IMR-90 (cell line): ENCODE data around the gene PEX14. TPM values are rescaled to one million over a fixed set of nuclear protein-coding genes. Genes with fewer than 3 reads are reported as not detected.

ENCODE experiments used
- ATAC-seq: fragments of 200-7000 bp; cut with Tn5 transposase; 2 replicates; pipeline ENCODE4 v1.9.1; 2020; ENCODE audit warnings: low read depth, mild to moderate bottlenecking, moderate library complexity
- BruUV-seq: library from RNA; stranded (reverse); fragments of 400-500 nt; replicated peaks from 2 replicates; lab custom pipeline; 2021; lab: Mats Ljungman, UMichigan
- CTCF ChIA-PET: fragments of 300-600 bp; formaldehyde crosslinking; extraction: SDS; loops from one replicate; lab custom pipeline; 2021; ENCODE audit warnings: antibody characterized with exemption; lab: Yijun Ruan, JAX
- POLR2A ChIA-PET: fragments of 300-600 bp; sonication (Branson Sonifier 250); formaldehyde crosslinking; loops from one replicate; lab custom pipeline; 2022; ENCODE audit warnings: antibody characterized with exemption; ENCODE audit not compliant: unreplicated experiment; lab: Charles Lee
- DNase-seq: peaks from one replicate; pipeline ENCODE4 v3.0.0; 2013
- H2AFZ ChIP-seq: replicated peaks from 2 replicates; pipeline ENCODE3; 2013; ENCODE audit warnings: low read length, mild to moderate bottlenecking; ENCODE audit not compliant: poor library complexity
- H2AK5ac ChIP-seq: 2 replicates; pipeline ENCODE4 v1.6.1; 2013; ENCODE audit warnings: low read depth, low read length, inconsistent platforms
- H2AK9ac ChIP-seq: replicated peaks from 2 replicates; pipeline ENCODE3; 2013; ENCODE audit warnings: mild to moderate bottlenecking, low read depth, low read length, moderate library complexity; ENCODE audit not compliant: poor library complexity
- H2BK120ac ChIP-seq: 2 replicates; pipeline ENCODE4 v1.6.1; 2013; ENCODE audit warnings: low read depth, low read length, inconsistent platforms
- H2BK15ac ChIP-seq: 3 replicates; pipeline ENCODE4 v1.6.1; 2013; ENCODE audit warnings: low read depth, low read length, inconsistent platforms
- H2BK20ac ChIP-seq: 2 replicates; pipeline ENCODE4 v1.6.1; 2013; ENCODE audit warnings: low read depth, mild to moderate bottlenecking, inconsistent platforms, low read length, moderate library complexity
- H2BK5ac ChIP-seq: 2 replicates; pipeline ENCODE4 v1.6.1; 2013; ENCODE audit warnings: mild to moderate bottlenecking, low read depth, low read length, inconsistent platforms; ENCODE audit not compliant: poor library complexity, severe bottlenecking
- H3K14ac ChIP-seq: replicated peaks from 2 replicates; pipeline ENCODE4 v1.6.1; 2013; ENCODE audit warnings: low read depth, low read length, inconsistent platforms
- H3K18ac ChIP-seq: 2 replicates; pipeline ENCODE4 v1.6.1; 2013; ENCODE audit warnings: low read depth, low read length, control low read depth
- H3K23ac ChIP-seq: 2 replicates; pipeline ENCODE4 v1.6.1; 2013; ENCODE audit warnings: low read depth, low read length, inconsistent platforms
- H3K27ac ChIP-seq: 2 replicates; pipeline ENCODE4 v1.5.1; 2013; ENCODE audit warnings: mild to moderate bottlenecking, control low read depth, low read length; ENCODE audit not compliant: insufficient read depth
- H3K27me3 ChIP-seq: 2 replicates; pipeline ENCODE4 v1.6.1; 2013; ENCODE audit warnings: low read length; ENCODE audit not compliant: control insufficient read depth, insufficient read depth
- H3K36me3 ChIP-seq: 2 replicates; pipeline ENCODE4 v1.6.1; 2013; ENCODE audit warnings: low read length, mixed read lengths; ENCODE audit not compliant: control insufficient read depth, insufficient read depth
- H3K4ac ChIP-seq: 2 replicates; pipeline ENCODE4 v1.6.1; 2013; ENCODE audit warnings: low read depth, low read length, inconsistent platforms
- H3K4me1 ChIP-seq: 2 replicates; pipeline ENCODE4 v1.6.1; 2013; ENCODE audit warnings: low read length, mixed read lengths; ENCODE audit not compliant: control insufficient read depth, insufficient read depth
- H3K4me2 ChIP-seq: 2 replicates; pipeline ENCODE4 v1.6.1; 2013; ENCODE audit warnings: low read depth, mild to moderate bottlenecking, control low read depth, low read length, moderate library complexity
- H3K4me3 ChIP-seq: 2 replicates; pipeline ENCODE4 v1.5.1; 2013; ENCODE audit warnings: low read depth, mild to moderate bottlenecking, control low read depth, low read length, moderate library complexity; ENCODE audit not compliant: insufficient read depth
- H3K56ac ChIP-seq: 2 replicates; pipeline ENCODE4 v1.6.1; 2013; ENCODE audit warnings: low read length, inconsistent platforms; ENCODE audit not compliant: insufficient read depth; ENCODE audit errors: extremely low read depth
- H3K79me1 ChIP-seq, 2 experiments: 2 replicates each; pipeline ENCODE4 v1.6.1; 2013; ENCODE audit warnings: low read length in 2 of 2, inconsistent platforms in 1 of 2, low read depth in 1 of 2
- H3K9ac ChIP-seq: 2 replicates; pipeline ENCODE4 v1.6.1; 2013; ENCODE audit warnings: low read depth, low read length, control low read depth
- H3K9me1 ChIP-seq: 2 replicates; pipeline ENCODE4 v1.6.1; 2013; ENCODE audit warnings: low read length, inconsistent platforms; ENCODE audit not compliant: insufficient read depth
- H3K9me3 ChIP-seq: 2 replicates; pipeline ENCODE4 v1.6.1; 2013; ENCODE audit warnings: low read length; ENCODE audit not compliant: control insufficient read depth, insufficient read depth
- H4K20me1 ChIP-seq: 2 replicates; pipeline ENCODE4 v1.6.1; 2013; ENCODE audit warnings: low read length, inconsistent platforms; ENCODE audit not compliant: insufficient read depth
- H4K5ac ChIP-seq: 2 replicates; pipeline ENCODE4 v1.6.1; 2013; ENCODE audit warnings: mild to moderate bottlenecking, low read depth, low read length, control low read depth
- H4K8ac ChIP-seq, 2 experiments: 2 replicates each; pipeline ENCODE4 v1.6.1; 2013; ENCODE audit warnings: low read depth in 2 of 2, low read length in 2 of 2, control low read depth in 1 of 2, inconsistent platforms in 1 of 2
- H4K91ac ChIP-seq: 2 replicates; pipeline ENCODE4 v1.6.1; 2013; ENCODE audit warnings: low read depth, low read length, inconsistent platforms; ENCODE audit not compliant: insufficient read depth
- BHLHE40 ChIP-seq: fragments of 150-350 bp; IDR thresholded peaks from 2 replicates; pipeline ENCODE4 v1.6.1; 2016; ENCODE audit warnings: mild to moderate bottlenecking, low read depth, low read length
- CTCF ChIP-seq: conservative IDR thresholded peaks from 2 replicates; pipeline ENCODE4 v1.5.1; 2012; ENCODE audit warnings: mild to moderate bottlenecking, low read depth, low read length, improper control_type of control experiment
- ELK1 ChIP-seq: fragments of 150-350 bp; IDR thresholded peaks from 2 replicates; pipeline ENCODE4 v1.6.1; 2016; ENCODE audit warnings: low read depth, mild to moderate bottlenecking, low read length, moderate library complexity, borderline replicate concordance
- FOS ChIP-seq: fragments of 150-350 bp; IDR thresholded peaks from 2 replicates; pipeline ENCODE4 v1.6.1; 2016; ENCODE audit warnings: low read depth, low read length
- MAFK ChIP-seq: IDR thresholded peaks from 2 replicates; pipeline ENCODE4 v1.6.1; 2012; ENCODE audit warnings: low read depth, low read length, improper control_type of control experiment
- MAZ ChIP-seq: IDR thresholded peaks from 2 replicates; pipeline ENCODE4 v1.6.1; 2012; ENCODE audit warnings: low read depth, mild to moderate bottlenecking, low read length, improper control_type of control experiment, moderate library complexity, borderline replicate concordance
- MXI1 ChIP-seq: IDR thresholded peaks from 2 replicates; pipeline ENCODE4 v1.6.1; 2012; ENCODE audit warnings: low read depth, mild to moderate bottlenecking, low read length, moderate library complexity, borderline replicate concordance
- POLR2A ChIP-seq: IDR thresholded peaks from 2 replicates; pipeline ENCODE4 v1.6.1; 2012; ENCODE audit warnings: mild to moderate bottlenecking, low read depth, low read length
- RAD21 ChIP-seq: IDR thresholded peaks from 2 replicates; pipeline ENCODE4 v1.6.1; 2012; ENCODE audit warnings: low read length, improper control_type of control experiment
- SMC3 ChIP-seq: fragments of 150-350 bp; IDR thresholded peaks from 2 replicates; pipeline ENCODE4 v1.6.1; 2016; ENCODE audit warnings: low read depth, mild to moderate bottlenecking, antibody characterized with exemption, low read length, moderate library complexity
- USF2 ChIP-seq: fragments of 150-350 bp; IDR thresholded peaks from 2 replicates; pipeline ENCODE4 v1.6.1; 2017; ENCODE audit warnings: mild to moderate bottlenecking, antibody characterized with exemption, low read length, low read depth
- whole genome bisulfite sequencing, 2 experiments: methylation state at CpG; one replicate each; pipeline versions ENCODE4 v1.1.5 to v1.1.7; 2013; ENCODE audit warnings: missing lambda C conversion rate in 2 of 2; ENCODE audit not compliant: insufficient read length in 1 of 2; ENCODE audit errors: extremely low coverage in 2 of 2; 5-methylcytosine and 5-hydroxymethylcytosine counted together
- dilution Hi-C: fragments of 300-500 bp; cut with HindIII; formaldehyde crosslinking; loops from one replicate; pipeline ENCODE4 v1.14.3; 2018; ENCODE audit warnings: low sequenced_read_pairs; ENCODE audit not compliant: unreplicated experiment
- in situ Hi-C: fragments of 300-500 bp; cut with MboI; formaldehyde crosslinking; loops from 3 replicates; pipeline ENCODE4 v1.14.3; 2019; ENCODE audit warnings: low sequenced_read_pairs, inconsistent platforms, mixed read lengths
- intact Hi-C: fragments of 100-400 bp; cut with micrococcal nuclease; formaldehyde crosslinking; loops from 2 replicates; pipeline ENCODE4 v1.10.0; 2022
- polyA plus RNA-seq, 3 experiments: library from polyadenylated mRNA; depleted of rRNA; stranded (reverse); fragments of >200 nt; gene quantifications; 2 replicates each; pipeline ENCODE4 v1.2.3, GENCODE V29; 2012; ENCODE audit warnings: low replicate concordance in 1 of 3
- total RNA-seq: library from RNA; depleted of rRNA; stranded (reverse); fragments of >200 nt; gene quantifications from 2 replicates; pipeline ENCODE4 v1.2.3, GENCODE V29; 2012

Gene PEX14
- total and polyA plus RNA-seq, 2 of the 4 experiments (the other 2 are of a cell fraction) = 9.5 to 22.5 TPM

GRCh38 chr1:10616696-10617095 lies 141.9 kb downstream of the PEX14 start:
- H3K4me1 ChIP-seq = no peaks in the 10 kb centered on the region
- no peak overlapping the region for H3K23ac ChIP-seq
- no peak overlapping the region for H2BK5ac ChIP-seq
- H3K18ac ChIP-seq = no peak overlapping the region
- no peak overlapping the region for H2BK15ac ChIP-seq
- in situ Hi-C loops (no loop called here), dilution Hi-C loops (no loop called here), intact Hi-C loops (no loop called here)
- no peak overlapping the region for H4K91ac ChIP-seq
- peaks cover 7 to 15% of the 10 kb centered on the region in 2 experiments; a peak in 2 of 4 replicates for H3K79me1 ChIP-seq
- H3K4ac ChIP-seq = no peak overlapping the region
- WGBS, 2 experiments = 93% methylated on average over 8 of the region's 15 CpGs; no CpG with 5 or more reads in 1 of the 2 experiments
- H3K27ac ChIP-seq = no peak overlapping the region
- no peak overlapping the region for H3K4me3 ChIP-seq
- H2BK120ac ChIP-seq = no peak overlapping the region
- no peak overlapping the region for H3K14ac ChIP-seq
- H3K27me3 ChIP-seq = no peaks in the 10 kb centered on the region
- no peak for TF ChIP-seq CTCF
- no peak for TF ChIP-seq MXI1
- TF ChIP-seq MAZ = no peak
- TF ChIP-seq ELK1 = no peak
- TF ChIP-seq SMC3 = no peak
- TF ChIP-seq RAD21 = no peak
- TF ChIP-seq POLR2A = no peak
- no peak for TF ChIP-seq FOS
- no peak for TF ChIP-seq USF2
- no peak for TF ChIP-seq BHLHE40
- TF ChIP-seq MAFK = no peak
- DNase-seq = no peak
- no peak overlapping the region for H3K4me2 ChIP-seq
- H2BK20ac ChIP-seq = no peak overlapping the region
- no peak overlapping the region for H2AK5ac ChIP-seq
- no peaks in the 10 kb centered on the region for H3K9me3 ChIP-seq
- ChIA-PET POLR2A (no interaction called here), CTCF (interaction anchor here (0.6 kb wide), 1 partner anchor 1207 kb away, joined by 3 read pairs; no protein-coding TSS in a partner anchor)
- no peak for ATAC-seq
- H2AK9ac ChIP-seq = no peak overlapping the region
- H3K9ac ChIP-seq = no peak overlapping the region
- no peak overlapping the region for H3K56ac ChIP-seq
- H3K9me1 ChIP-seq = peaks cover 6% of the 10 kb centered on the region; the same call in 1 of the 2 replicates
- H3K36me3 ChIP-seq = no peaks in the 10 kb centered on the region
- H4K20me1 ChIP-seq = peaks cover 7% of the 10 kb centered on the region; the same call in 1 of the 2 replicates
- H4K5ac ChIP-seq = no peak overlapping the region
- H4K8ac ChIP-seq = no peak overlapping the region
- no TSS peak for BruUV-seq
- H2AFZ ChIP-seq = no peak overlapping the region
